ENCODE measurements around the gene HOXB1. TPM values are rescaled to one million over a fixed set of nuclear protein-coding genes. Genes with fewer than 3 reads are reported as not detected.

The HOXB1 gene
- total and polyA plus RNA-seq, 2 of the 8 experiments (the other 6 are each of a cell fraction or from before 2014, with no cell fraction given) = not detected

DNA sequence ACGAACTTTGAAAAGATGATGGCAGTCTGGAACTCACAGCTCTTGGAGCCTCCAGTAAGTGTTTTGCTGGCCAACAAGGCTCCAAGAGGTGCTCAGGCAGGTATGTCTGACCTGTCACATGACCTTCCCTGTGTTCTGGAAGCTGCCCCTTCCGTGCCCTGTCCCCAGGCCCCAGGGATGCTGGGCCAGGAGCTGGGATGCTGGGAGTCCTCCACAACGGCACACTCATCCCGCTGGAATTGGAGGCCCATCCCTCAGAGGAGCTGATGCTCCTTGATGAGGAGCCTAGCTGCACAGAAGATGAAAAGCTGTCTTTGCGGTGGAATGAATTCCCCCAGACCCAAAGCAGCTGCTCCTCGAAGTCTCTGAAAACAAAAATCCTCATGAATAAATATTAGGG is 47.8 kb downstream of the HOXB1 start:
- TF ChIP-seq SIX5 (IDR thresholded peaks at IDR 0.05; ENCODE audit: low read depth, low read length) (no peak), JUN (IDR thresholded peaks at IDR 0.05; ENCODE audit: low read depth, low read length) (no peak), CHD1 (IDR thresholded peaks at IDR 0.05; ENCODE audit: low read depth, low read length) (no peak), BRCA1 (IDR thresholded peaks at IDR 0.05; ENCODE audit: low read depth, low read length) (no peak)
- TF ChIP-seq, protein P1, sequence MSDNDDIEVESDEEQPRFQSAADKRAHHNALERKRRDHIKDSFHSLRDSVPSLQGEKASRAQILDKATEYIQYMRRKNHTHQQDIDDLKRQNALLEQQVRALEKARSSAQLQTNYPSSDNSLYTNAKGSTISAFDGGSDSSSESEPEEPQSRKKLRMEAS (IDR thresholded peaks at IDR 0.05) = no peak
- TF ChIP-seq, protein P2, sequence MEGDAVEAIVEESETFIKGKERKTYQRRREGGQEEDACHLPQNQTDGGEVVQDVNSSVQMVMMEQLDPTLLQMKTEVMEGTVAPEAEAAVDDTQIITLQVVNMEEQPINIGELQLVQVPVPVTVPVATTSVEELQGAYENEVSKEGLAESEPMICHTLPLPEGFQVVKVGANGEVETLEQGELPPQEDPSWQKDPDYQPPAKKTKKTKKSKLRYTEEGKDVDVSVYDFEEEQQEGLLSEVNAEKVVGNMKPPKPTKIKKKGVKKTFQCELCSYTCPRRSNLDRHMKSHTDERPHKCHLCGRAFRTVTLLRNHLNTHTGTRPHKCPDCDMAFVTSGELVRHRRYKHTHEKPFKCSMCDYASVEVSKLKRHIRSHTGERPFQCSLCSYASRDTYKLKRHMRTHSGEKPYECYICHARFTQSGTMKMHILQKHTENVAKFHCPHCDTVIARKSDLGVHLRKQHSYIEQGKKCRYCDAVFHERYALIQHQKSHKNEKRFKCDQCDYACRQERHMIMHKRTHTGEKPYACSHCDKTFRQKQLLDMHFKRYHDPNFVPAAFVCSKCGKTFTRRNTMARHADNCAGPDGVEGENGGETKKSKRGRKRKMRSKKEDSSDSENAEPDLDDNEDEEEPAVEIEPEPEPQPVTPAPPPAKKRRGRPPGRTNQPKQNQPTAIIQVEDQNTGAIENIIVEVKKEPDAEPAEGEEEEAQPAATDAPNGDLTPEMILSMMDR (IDR thresholded peaks at IDR 0.05; ENCODE audit: control extremely low read depth in 1 of 3, insufficient read depth in 1 of 3, low read depth in 1 of 3, low read length in 3 of 3) = no peak
- Histone ChIP-seq H2BK20ac (ENCODE audit: low read length) (no peak overlapping the region), H3K4me2 (ENCODE audit: insufficient read depth in 1 of 2, low read depth in 2 of 2, low read length in 2 of 2) (no peak overlapping the region), H3K36me3 (ENCODE audit: control insufficient read depth in 2 of 4, insufficient read depth in 4 of 4, low read length in 3 of 4) (no peaks in the 10 kb centered on the region), H2BK120ac (replicated peaks; ENCODE audit: low read depth, low read length) (no peak overlapping the region), H2BK12ac (ENCODE audit: low read depth, low read length) (no peak overlapping the region), H3K9ac (replicated peaks in 1 of 4; ENCODE audit: extremely low read depth in 1 of 4, low read depth in 3 of 4, low read length in 3 of 4) (no peak overlapping the region), H3K14ac (ENCODE audit: insufficient read length) (no peak overlapping the region), H3K79me2 (ENCODE audit: control insufficient read depth in 1 of 2, insufficient read depth in 2 of 2, low read length in 2 of 2) (no peaks in the 10 kb centered on the region), H3K18ac (ENCODE audit: extremely low read depth, low read length) (no peak overlapping the region), H2BK15ac (ENCODE audit: low read length) (no peak overlapping the region), H2AFZ (ENCODE audit: low read length) (no peak overlapping the region), H2BK5ac (ENCODE audit: low read depth, low read length) (no peak overlapping the region), H4K5ac (ENCODE audit: insufficient read length, low read depth, low read length) (no peak overlapping the region), H3K4me1 (replicated peaks in 1 of 4; ENCODE audit: control insufficient read depth in 3 of 4, insufficient read depth in 4 of 4, low read length in 3 of 4) (peaks cover 0 to 2% (median 0%) of the 10 kb centered on the region in 4 experiments; a peak in 1 of 7 replicates), H4K91ac (replicated peaks; ENCODE audit: insufficient read length, low read length) (no peak overlapping the region), H3K4ac (replicated peaks; ENCODE audit: insufficient read length, low read depth, low read length) (no peak overlapping the region), H3K23ac (ENCODE audit: insufficient read length) (no peak overlapping the region), H4K8ac (ENCODE audit: extremely low read depth, insufficient read depth, low read length) (no peak overlapping the region), H3K27me3 (replicated peaks in 1 of 4; ENCODE audit: control insufficient read depth in 3 of 4, extremely low read depth in 1 of 4, insufficient read depth in 3 of 4, low read length in 3 of 4) (peaks cover 0 to 2% (median 0%) of the 10 kb centered on the region in 4 experiments; a peak in 1 of 7 replicates), H3K56ac (replicated peaks; ENCODE audit: insufficient read length, low read depth, low read length) (no peak overlapping the region), H3K9me3 (ENCODE audit: insufficient read depth in 2 of 2, low read depth in 1 of 2, low read length in 1 of 2) (no peaks in the 10 kb centered on the region), H2AK5ac (ENCODE audit: low read depth, low read length) (no peak overlapping the region), H4K20me1 (replicated peaks in 1 of 2; ENCODE audit: control insufficient read depth in 1 of 2, insufficient read depth in 2 of 2, low read length in 2 of 2) (peaks cover 0 to 1% of the 10 kb centered on the region in 2 experiments), H3K23me2 (ENCODE audit: low read depth, low read length) (no peaks in the 10 kb centered on the region), H3K4me3 (ENCODE audit: extremely low read depth in 1 of 4, insufficient read depth in 2 of 4, low read depth in 3 of 4, low read length in 4 of 4) (no peak overlapping the region), H3K79me1 (ENCODE audit: low read depth, low read length) (no peaks in the 10 kb centered on the region), H3K27ac (ENCODE audit: low read depth, low read length) (no peak overlapping the region)
- ChIA-PET POLR2A (ENCODE audit: partially characterized antibody) (interaction anchor here (0.7 kb wide), 1 partner anchor 18 kb away, joined by 3 read pairs; no protein-coding TSS in a partner anchor), CTCF (ENCODE audit: partially characterized antibody) (interaction anchor here (0.6 to 3.5 kb wide), 7 partner anchors 9 to 468 kb away, joined by 3 to 11 read pairs (median 4); no protein-coding TSS in a partner anchor)
- DNase-seq (ENCODE audit: low read depth in 1 of 2, low spot score in 2 of 2) (no peak), FAIRE-seq (no peak)
- WGBS, 2 experiments (ENCODE audit: extremely low coverage in 1 of 2, insufficient coverage in 1 of 2, insufficient read length in 1 of 2, insufficient replicate concordance in 2 of 2, low coverage in 1 of 2, low lambda C conversion rate in 2 of 2, missing lambda C conversion rate in 1 of 2) = 91% methylated on average over 6 of the region's 6 CpGs; no CpG with 5 or more reads in 1 of the 2 experiments
